ENCODE data around the gene ZCRB1.
A peak's percentile ranks its signal among the peaks of the same experiment; 100 is the strongest.
"Not testable (repeated sequence)": the region's sequence is repeated elsewhere in the genome, so short reads cannot be mapped to it uniquely, and the experiment has no call there.

ZCRB1 gene

DNA sequence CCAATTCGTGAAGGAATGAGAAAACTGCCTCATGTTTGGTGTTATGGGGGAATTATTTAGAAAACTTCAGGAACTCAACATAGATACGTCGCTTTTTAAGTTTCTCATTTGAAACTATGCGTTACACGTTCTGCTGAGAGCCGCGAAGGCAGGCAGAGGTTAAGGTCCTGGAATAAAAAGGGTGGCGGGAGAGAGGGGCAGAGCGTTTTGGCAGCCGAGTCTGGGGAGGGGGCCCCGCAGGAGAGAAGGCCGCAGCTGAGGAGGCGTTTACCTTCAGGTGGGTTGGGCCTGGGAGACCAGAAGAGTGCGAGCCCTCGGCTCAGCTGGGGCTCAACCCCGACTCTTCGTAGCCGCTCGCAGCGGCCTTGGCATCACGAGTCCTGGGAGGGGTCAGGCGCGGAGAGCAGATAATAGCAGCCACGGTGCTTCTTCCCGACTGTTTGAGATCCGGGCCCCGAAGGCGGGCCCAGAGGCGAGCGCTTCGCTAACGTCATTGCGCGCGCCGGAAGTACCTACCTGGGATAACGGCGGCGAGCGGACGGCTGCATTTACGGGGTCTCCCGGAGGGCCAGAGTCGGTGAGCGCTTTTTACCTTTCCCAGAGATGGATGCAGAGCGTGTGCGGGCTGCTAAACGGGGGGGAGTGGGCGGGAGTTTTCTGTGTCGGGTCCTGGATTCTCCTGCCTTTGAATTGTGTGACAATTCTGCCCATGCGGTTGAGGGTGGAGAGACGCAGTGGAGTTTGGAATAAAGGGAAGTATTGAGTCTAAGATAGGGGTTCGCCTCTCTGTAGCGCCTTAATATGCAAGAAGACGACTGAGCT is at the start of gene ZCRB1, which contains the start of gene PPHLN1:
Gene ZCRB1, minus strand, starts transcription at position 442 of the 822 bp plus-strand sequence. CDS start 1,992 bp downstream, outside the sequence.
Gene PPHLN1, plus strand, starts transcription at position 515 of the 822 bp plus-strand sequence. CDS start 9,736 bp downstream, outside the sequence.
- CTCF ChIA-PET = interaction anchor here (0.9 kb wide), 1 partner anchor 46 kb away, joined by 4 read pairs; no protein-coding TSS in a partner anchor
- no peaks in the 10 kb centered on the region for H3K27me3 Mint-ChIP-seq
- DNase-seq = peak; percentile 89
- H3K4me1 Mint-ChIP-seq = peaks cover 45% of the 10 kb centered on the region
- H3K27ac Mint-ChIP-seq = peak within 1 kb of the TSS; percentile 93
- peaks cover 17% of the 10 kb centered on the region for H3K36me3 Mint-ChIP-seq
- H3K4me3 Mint-ChIP-seq = peak within 1 kb of the TSS; percentile 95
- no peaks in the 10 kb centered on the region for H3K9me3 Mint-ChIP-seq

GRCh38 chr12:42373669-42374068 is 47.8 kb upstream of the ZCRB1 start:
- Mint-ChIP-seq H3K4me3 (no peak overlapping the region), H3K4me1 (no peaks in the 10 kb centered on the region), H3K27ac (no peak overlapping the region), H3K27me3 (no peaks in the 10 kb centered on the region), H3K36me3 (peaks cover 13% of the 10 kb centered on the region), H3K9me3 (no peaks in the 10 kb centered on the region)
- CTCF ChIA-PET = interaction anchor here (1.0 to 1.2 kb wide), 2 partner anchors 42 to 93 kb away, joined by 3 read pairs; no protein-coding TSS in a partner anchor
- no peak for DNase-seq

DNA sequence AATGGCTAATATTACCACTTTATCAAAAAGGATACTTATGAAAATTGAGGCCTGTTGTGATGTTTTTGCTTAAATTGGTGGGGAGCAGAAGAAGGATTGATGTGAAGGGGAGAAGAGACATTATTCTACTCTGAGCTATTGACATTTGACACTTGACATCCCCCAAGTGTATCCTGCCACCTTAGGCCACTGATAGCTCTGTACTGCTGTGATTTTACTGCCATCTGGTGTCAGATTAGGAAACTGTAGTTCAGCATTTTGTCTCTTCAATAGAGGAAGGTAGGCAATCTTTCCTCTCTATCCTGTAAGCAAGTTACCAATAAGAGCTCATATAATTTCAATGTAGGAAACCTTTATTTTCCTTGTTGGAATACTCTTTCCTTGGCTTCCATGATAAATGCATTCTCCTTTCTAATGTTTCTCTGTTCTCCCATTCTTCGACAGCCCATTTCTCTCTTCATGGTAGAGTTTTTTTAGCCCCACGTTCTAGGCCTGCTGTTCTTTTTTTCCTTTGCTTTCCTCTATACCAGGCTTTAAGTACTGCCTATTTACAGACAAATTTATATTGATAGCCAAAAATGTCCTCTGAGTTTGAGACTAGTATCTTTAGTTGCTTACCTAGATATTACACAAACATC is 46.4 kb upstream of the ZCRB1 start:
- Mint-ChIP-seq H3K9me3 (no peaks in the 10 kb centered on the region), H3K36me3 (peaks cover 8% of the 10 kb centered on the region), H3K27me3 (no peaks in the 10 kb centered on the region), H3K4me1 (no peaks in the 10 kb centered on the region), H3K4me3 (no peak overlapping the region), H3K27ac (no peak overlapping the region)
- CTCF ChIA-PET = interaction anchor here (0.6 to 2.1 kb wide), 29 partner anchors 9 to 1004 kb away, joined by 3 to 17 read pairs (median 3); partner anchors contain the start of genes PPHLN1 and ZCRB1
- peak; percentile 37 for DNase-seq

DNA sequence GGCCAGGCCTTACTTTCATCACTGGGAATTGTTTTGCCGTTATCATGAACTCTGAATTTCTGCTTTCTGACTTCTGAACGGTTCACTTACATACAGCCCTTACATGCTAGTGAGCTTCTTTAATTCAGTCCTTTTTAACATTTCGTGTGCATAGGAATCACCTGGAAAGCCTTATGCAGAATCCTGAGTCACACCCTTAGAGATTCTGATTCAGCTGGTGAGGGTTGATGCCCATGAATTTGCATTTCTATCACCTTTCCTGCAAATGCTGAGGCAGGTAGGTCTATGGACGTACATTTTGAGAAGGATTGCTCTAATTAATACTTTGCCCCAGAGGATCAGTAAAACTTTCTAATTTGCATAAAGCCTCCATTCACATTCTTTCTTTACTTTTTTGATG is 44.1 kb upstream of the ZCRB1 start:
- H3K9me3 Mint-ChIP-seq = no peaks in the 10 kb centered on the region
- no peaks in the 10 kb centered on the region for H3K27me3 Mint-ChIP-seq
- H3K4me3 Mint-ChIP-seq = no peak overlapping the region
- H3K27ac Mint-ChIP-seq = no peak overlapping the region
- DNase-seq = no peak
- H3K36me3 Mint-ChIP-seq = no peaks in the 10 kb centered on the region
- CTCF ChIA-PET = interaction anchor here (0.6 to 2.1 kb wide), 3 partner anchors 14 to 1103 kb away, joined by 3 to 5 read pairs (median 4); no protein-coding TSS in a partner anchor
- H3K4me1 Mint-ChIP-seq = no peaks in the 10 kb centered on the region

DNA sequence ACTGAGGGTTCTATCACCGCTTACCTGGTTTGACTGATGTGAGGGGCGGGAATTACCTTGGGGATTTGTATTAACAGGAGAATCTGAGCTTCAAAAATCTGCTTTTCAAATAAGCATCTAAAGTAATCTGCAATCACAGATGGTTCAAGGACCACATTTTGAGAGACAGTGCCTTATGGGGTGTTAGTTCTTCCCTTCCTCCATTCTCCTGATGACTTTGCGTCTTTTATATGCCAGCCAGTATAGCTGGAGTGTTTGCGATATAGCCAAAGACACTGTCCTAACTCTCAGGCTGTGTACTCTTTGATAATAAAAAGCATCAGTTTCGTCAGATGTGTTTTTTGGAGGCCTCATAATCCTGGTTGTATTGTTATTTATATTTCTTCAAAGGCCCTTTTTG is 39.6 kb upstream of the ZCRB1 start:
- CTCF ChIA-PET = no interaction called here
- DNase-seq = no peak
- Mint-ChIP-seq H3K27me3 (no peaks in the 10 kb centered on the region), H3K36me3 (peaks cover 23% of the 10 kb centered on the region), H3K27ac (no peak overlapping the region), H3K9me3 (no peaks in the 10 kb centered on the region), H3K4me3 (no peak overlapping the region), H3K4me1 (peaks cover 7% of the 10 kb centered on the region)

GRCh38 chr12:42364692-42365091 is 38.8 kb upstream of the ZCRB1 start:
- CTCF ChIA-PET = no interaction called here
- Mint-ChIP-seq H3K4me3 (no peak overlapping the region), H3K27me3 (no peaks in the 10 kb centered on the region), H3K36me3 (peaks cover 28% of the 10 kb centered on the region), H3K9me3 (no peaks in the 10 kb centered on the region), H3K4me1 (peaks cover 12% of the 10 kb centered on the region), H3K27ac (no peak overlapping the region)
- DNase-seq = no peak

GRCh38 chr12:42362647-42363260 is 36.9 kb upstream of the ZCRB1 start:
- Mint-ChIP-seq H3K4me3 (no peak overlapping the region), H3K27ac (no peak overlapping the region), H3K36me3 (peaks cover 32% of the 10 kb centered on the region), H3K27me3 (no peaks in the 10 kb centered on the region), H3K4me1 (peaks cover 16% of the 10 kb centered on the region), H3K9me3 (no peaks in the 10 kb centered on the region)
- no peak for DNase-seq
- CTCF ChIA-PET = interaction anchor here (1.6 kb wide), 1 partner anchor 9 kb away, joined by 5 read pairs; no protein-coding TSS in a partner anchor

- Mint-ChIP-seq H3K36me3 (peaks cover 35% of the 10 kb centered on the region), H3K27ac (no peak overlapping the region), H3K27me3 (no peaks in the 10 kb centered on the region), H3K4me3 (no peak overlapping the region), H3K4me1 (peaks cover 16% of the 10 kb centered on the region), H3K9me3 (no peaks in the 10 kb centered on the region)
- CTCF ChIA-PET = interaction anchor here (1.6 kb wide), 1 partner anchor 10 kb away, joined by 5 read pairs; no protein-coding TSS in a partner anchor
- DNase-seq = no peak
Measured at GRCh38 chr12:42361909-42362646, 36.2 kb upstream of the ZCRB1 start.

DNA sequence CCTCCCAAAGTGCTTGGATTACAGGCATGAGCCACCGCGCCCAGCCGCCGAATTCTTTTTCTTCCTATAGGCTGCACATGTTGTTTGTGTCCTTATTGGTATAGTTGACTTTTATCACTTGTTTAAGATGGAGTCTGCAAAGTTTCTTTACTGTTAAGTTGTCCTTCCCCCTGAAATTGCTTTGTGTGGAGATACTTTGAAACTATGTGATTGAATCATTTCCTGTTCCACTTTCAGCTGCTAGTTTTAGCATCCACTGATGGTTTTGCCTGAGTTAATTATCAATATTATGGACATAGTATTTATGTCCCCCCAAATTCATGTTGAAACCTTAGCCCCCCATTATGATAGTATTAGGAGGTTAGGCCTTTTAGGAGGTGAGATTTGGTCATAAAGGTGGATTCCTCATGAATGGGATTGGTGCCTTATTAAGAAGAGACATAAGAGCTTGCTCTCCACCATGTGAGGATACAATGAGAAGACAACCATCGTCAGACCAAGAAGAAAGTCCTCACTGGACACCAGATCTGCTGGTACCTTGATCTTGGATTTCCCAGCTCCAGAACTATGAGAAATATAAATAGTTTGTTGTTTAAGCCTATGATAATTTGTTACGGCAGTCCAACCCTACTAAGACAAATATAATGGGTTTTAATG is 35.0 kb upstream of the ZCRB1 start:
- CTCF ChIA-PET = interaction anchor here (2.2 kb wide), 1 partner anchor 11 kb away, joined by 9 read pairs; no protein-coding TSS in a partner anchor
- no peak overlapping the region for H3K4me3 Mint-ChIP-seq
- H3K9me3 Mint-ChIP-seq = no peaks in the 10 kb centered on the region
- H3K27ac Mint-ChIP-seq = peak overlapping the region; percentile 35
- no peak for DNase-seq
- peaks cover 39% of the 10 kb centered on the region for H3K36me3 Mint-ChIP-seq
- H3K4me1 Mint-ChIP-seq = peaks cover 16% of the 10 kb centered on the region
- H3K27me3 Mint-ChIP-seq = no peaks in the 10 kb centered on the region

DNA sequence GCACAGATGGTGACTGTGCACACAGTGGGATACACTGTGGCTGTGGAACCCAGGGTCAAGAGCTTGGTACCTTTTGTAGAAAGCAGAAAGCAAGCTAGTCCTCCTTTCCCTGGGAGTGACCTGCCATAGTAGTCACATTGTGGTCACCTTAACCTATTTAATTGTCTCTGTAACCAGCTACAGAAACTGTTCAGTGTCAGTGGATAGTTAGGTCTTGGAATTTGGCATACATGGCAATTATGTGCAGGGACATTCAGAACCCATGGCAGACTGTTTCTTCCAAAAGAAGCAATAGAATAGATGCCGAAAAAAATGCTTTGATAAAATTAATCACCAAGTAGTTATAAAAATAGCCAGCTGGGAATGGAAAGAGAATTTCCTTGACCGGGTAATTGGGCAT is 30.4 kb upstream of the ZCRB1 start:
- DNase-seq = no peak
- peaks cover 26% of the 10 kb centered on the region for H3K36me3 Mint-ChIP-seq

DNA sequence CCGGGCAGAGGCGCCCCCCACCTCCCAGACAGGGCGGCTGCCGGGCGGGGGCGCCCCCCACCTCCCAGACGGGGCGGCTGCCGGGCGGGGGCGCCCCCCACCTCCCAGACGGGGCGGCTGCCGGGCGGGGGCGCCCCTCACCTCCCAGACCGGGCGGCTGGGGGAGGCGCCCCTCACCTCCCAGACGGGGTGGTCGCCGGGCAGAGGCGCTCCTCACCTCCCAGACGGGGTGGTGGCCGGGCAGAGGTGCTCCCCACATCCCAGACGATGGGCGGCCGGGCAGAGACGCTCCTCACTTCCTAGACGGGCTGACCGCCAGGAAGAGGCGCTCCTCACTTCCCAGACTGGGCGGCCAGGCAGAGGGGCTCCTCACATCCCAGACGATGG is 24.1 kb upstream of the ZCRB1 start:
- DNase-seq, H3K27ac Mint-ChIP-seq, CTCF ChIA-PET, H3K27me3 Mint-ChIP-seq, H3K4me3 Mint-ChIP-seq, H3K9me3 Mint-ChIP-seq, H3K4me1 Mint-ChIP-seq: not testable (repeated sequence)
- peaks cover 12% of the 10 kb centered on the region for H3K36me3 Mint-ChIP-seq

More for the DNA sequence above, 30.4 kb upstream of the ZCRB1 start:
- Mint-ChIP-seq H3K27me3 (no peaks in the 10 kb centered on the region), H3K9me3 (no peaks in the 10 kb centered on the region), H3K27ac (no peak overlapping the region), H3K4me1 (peaks cover 16% of the 10 kb centered on the region), H3K4me3 (no peak overlapping the region)
- CTCF ChIA-PET = interaction anchor here (1.8 kb wide), 1 partner anchor 16 kb away, joined by 4 read pairs; no protein-coding TSS in a partner anchor

DNA sequence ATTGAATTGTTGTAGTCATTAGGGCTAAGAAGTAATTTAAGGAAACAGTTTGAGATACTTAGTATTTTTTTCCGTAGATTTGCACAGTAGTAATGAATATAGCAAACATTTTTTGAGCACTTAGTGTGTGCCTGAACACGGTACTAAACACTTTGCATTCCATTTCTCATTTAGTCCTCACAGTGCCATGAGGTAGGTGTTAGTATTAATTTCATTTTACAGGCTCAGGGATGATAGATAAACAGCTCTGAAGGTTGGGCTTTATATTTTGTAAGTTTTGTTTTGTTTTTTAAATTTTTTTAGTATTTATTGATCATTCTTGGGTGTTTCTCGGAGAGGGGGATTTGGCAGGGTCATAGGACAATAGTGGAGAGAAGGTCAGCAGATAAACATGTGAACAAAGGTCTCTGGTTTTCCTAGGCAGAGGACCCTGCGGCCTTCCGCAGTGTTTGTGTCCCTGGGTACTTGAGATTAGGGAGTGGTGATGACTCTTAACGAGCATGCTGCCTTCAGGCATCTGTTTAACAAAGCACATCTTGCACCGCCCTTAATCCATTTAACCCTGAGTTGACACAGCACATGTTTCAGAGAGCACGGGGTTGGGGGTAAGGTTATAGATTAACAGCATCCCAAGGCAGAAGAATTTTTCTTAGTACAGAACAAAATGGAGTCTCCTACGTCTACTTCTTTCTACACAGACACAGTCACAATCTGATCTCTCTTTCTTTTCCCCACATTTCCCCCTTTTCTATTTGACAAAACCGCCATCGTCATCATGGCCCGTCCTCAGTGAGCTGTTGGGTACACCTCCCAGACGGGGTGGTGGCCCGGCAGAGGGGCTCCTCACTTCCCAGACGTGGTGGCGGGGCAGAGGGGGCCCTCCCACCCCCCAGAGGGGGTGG is 23.5 kb upstream of the ZCRB1 start:
- H3K27ac Mint-ChIP-seq = not testable (repeated sequence)
- CTCF ChIA-PET = interaction anchor here (1.4 kb wide), 1 partner anchor 23 kb away, joined by 6 read pairs; no protein-coding TSS in a partner anchor

More for the DNA sequence above, 23.5 kb upstream of the ZCRB1 start:
- not testable (repeated sequence) for DNase-seq, H3K9me3 Mint-ChIP-seq, H3K4me1 Mint-ChIP-seq, H3K27me3 Mint-ChIP-seq, H3K4me3 Mint-ChIP-seq
- H3K36me3 Mint-ChIP-seq = peaks cover 13% of the 10 kb centered on the region

Data from activated naive CD4-positive, alpha-beta T cell treated with anti-CD3 and anti-CD28 coated beads, Interleukin-2, amount 10 ng/mL, durations not matched to agents 7 days and 5 days (primary cell).